Measurements from ENCODE around the gene CASD1.
A peak's percentile ranks its signal among the peaks of the same experiment; 100 is the strongest.

CASD1 gene

DNA sequence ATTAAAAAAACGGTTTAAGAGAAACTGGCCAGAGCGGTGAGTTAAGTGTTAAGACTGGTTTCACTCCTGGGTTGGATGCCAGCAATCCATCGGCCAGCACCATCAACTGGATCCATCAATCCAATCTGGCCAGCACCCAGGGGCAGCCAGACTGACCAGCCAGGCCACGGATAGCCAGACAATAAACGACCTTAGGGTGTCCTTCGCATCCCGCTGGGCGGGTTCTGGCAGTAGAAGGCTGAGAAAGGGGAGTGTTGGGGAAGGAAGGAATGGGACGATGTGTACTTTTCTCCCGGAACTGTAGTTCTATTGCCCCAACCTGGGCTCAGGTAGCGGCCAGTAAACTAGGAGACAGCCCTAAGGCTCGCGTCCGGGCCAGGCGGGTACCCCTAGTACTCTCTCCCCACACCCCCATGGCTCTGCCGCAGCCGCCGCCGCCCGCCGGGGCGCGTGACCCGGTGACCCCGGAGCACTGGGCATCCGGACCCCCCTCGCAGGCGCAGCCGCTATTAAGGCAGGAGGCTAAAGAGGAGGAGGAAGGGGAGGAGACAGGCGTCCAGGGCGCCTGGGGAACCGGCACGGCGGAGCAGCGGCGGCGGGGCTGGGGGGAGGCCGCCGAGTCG lies at the start of gene CASD1:
Gene CASD1 (plus strand): TSS at position 546 of the 623 bp plus-strand sequence. CDS start 276 bp downstream, outside the sequence.
- DNase-seq = peak; percentile 51

DNA sequence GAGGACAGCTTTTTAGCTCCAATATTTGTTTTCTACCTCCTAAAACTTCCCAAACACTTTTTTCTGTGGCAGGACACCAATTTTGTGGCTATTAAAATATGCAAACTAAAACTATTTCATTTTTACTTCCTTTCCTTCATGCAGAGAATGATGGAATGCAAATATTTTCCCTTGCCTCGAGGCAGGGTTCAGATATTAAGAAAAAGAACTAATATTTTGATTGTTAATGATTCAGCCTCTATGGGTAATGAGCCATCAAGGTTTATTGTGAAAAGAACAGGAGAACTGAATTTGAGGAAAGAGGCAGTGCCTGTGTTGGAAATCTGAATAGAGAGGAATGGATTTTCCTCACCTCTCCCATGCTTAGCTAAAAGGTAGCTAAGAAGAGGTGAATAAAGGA lies 43.1 kb upstream of the CASD1 start:
- DNase-seq = no peak

DNA sequence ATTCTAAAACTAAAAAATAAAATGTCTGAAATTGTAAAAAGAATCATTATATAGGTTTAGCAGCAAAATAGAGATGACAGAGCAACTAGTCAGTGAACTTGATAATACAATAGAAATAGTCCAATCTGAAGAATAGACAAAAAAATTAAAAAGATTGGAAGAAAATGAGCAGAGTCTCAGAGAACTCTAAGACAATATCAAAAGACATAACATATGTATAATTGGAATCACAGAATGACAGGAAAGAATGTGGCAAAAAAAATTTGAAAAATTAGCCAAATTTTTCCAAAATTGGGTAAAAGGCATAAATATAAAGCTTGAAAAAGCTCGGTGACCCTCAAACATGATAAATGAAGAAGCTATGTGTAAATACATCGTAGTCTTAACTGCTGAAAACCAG lies 38.0 kb upstream of the CASD1 start:
- no peak for DNase-seq

DNA sequence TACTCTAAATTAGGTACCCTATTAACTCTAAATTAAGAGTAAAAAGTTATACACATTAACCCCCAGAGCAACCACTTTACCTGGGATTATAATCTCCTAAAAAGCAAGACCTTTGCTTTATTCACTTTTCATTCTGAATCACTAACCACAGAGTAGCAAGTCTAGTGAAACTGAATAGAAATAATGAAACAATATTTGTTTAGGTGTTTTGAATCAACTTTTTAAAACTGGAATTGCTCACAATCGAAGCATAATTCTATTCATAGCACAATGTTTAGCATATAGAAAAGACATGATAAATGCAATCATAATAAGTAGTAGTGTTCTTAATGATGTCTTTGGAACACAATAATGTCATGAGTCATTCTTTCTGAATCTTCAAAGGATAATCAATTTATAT lies 37.0 kb upstream of the CASD1 start:
- no peak for DNase-seq

DNA sequence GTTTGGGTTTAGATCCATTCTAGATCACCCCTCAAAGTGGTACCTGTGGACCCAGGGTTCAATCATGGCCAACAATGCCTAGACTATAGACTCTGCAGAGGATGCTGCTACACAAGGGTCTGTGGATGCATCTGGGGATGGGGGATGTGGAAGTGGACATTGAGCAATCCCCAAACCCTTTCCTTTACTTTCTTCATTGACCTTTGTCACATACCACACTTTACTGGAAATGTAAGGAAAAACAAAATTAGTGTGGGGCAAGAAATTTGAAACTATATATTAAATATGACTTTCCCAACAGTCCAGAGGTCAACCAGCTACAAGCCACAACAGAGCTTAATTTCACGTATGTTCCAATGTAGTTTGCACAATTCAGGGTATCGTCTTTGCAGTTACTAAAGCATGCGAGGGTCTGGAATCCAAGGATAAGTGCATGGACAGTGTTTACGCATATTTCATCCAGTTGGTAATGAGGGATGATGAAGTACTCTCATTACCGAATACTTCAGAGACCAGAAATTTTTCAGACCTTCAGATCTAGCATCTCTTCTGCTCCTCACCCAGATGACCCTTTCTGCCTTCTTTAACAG lies 33.3 kb upstream of the CASD1 start:
- DNase-seq = no peak

DNA sequence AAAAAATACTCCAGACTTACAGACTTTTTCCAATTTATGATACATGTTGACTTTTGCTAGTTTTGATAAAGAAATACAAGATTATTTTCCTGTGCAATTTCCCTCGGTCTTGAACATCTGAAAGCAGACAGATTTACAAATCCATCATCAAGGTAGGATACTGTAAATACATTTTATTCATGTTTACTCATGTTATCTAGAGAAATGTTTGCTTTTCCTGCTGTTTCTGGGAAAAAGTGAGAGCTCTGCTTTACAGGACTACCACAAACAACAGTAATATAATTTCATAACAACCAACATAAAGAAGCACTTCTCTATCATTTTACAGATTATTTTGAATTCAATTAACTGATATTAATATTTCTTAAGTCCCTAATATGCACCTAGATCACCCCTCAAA lies 31.7 kb upstream of the CASD1 start:
- no peak for DNase-seq

DNA sequence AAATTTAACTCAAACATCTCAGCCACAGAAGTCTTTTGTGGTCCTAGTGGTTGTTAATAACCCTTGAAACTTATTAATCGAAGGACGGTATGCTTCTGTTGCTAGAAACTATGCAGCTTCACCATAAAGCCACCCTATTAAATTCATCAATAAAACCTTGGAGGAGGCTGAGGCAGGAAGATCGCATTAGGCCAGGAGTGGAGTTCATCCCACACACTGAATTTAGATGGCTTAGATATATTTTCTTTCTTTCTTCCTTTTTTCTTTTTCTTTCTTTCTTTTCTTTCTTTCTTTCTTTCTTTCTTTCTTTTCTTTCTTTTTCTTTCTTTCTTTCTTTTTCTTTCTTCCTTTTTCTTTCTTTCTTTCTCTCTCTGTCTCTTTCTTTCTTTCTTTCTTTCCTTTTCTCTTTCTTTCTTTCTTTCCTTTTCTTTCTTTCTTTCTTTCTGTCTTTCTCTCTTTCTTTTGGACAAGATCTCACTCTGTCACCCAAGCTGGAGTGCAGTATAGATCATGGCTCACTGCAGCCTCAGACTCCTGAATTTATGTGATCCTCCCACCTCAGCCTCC lies 30.9 kb upstream of the CASD1 start:
- DNase-seq = no peak

DNA sequence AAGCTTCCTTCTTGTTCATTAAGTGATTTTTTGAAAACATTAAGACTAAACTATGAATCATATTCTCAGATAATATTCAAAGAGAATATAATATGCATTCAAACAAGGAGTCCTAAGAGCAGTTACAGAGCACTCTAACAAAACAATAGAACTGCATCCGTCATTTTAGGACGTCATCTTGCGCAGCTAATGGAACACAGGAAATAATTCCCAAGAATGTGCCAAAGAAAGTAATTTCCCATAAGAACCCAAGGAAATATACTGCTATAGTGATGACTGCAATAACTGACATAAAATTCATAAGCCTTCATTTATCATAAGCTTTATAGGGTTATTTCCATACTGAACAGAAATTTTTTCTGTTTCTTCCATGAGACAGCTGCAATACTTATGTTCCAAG lies 28.3 kb upstream of the CASD1 start:
- DNase-seq = no peak

DNA sequence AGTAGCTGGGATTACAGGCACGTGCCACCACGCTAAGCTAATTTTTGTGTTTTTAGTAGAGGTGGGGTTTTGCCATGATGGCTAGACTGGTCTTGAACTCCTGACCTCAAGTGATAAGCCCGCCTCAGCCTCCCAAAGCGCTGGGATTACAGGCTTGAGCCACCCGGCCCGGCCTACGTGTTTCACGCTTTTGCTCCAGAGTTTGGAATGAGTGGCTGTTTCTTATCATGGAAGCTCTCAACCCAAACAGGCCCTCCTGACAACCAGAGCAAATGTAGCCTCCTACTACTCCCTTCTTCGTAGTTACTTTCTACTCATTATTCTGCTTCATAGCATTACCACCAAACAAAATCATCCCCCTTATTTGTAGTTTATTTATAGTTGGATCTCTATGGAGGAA lies 26.8 kb upstream of the CASD1 start:
- DNase-seq = no peak

DNA sequence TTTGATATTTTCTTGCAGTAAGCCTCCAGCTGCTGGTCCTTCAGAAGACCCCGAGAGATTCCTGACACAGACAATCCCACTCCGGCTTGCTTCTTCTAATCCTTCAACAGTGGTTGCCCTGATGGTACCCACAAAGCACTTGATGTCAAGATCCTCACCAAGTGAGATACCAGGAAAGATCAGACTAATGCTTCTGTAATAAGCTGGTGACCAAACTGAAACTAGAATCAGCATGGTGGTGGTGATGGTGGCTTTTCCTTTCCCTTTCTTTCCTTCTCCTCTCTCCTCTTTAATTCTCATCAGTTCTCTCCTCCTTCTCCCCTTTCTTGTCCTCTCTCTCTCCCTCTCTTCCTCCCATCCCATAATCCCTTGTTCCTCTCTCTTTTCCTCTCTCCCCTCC lies 25.8 kb upstream of the CASD1 start:
- no peak for DNase-seq

DNA sequence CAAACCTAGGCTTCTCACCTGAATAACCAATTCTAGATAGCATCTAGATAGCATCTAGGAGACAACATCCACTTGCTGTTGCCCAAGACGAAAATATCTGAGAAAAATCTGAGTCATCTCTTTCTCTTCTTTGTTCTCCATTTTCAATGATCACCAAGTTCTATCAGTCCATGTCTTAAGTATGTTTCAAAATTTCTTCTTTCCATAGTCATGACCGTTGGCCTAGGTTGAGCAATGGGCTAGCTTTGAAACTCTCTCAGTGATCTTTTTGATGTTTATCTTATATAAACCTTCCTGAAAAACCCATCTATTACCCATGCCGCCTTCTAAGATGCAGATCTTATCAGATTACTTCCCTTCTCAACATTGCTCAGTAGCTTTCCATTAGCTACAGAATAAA lies 23.4 kb upstream of the CASD1 start:
- DNase-seq = no peak

DNA sequence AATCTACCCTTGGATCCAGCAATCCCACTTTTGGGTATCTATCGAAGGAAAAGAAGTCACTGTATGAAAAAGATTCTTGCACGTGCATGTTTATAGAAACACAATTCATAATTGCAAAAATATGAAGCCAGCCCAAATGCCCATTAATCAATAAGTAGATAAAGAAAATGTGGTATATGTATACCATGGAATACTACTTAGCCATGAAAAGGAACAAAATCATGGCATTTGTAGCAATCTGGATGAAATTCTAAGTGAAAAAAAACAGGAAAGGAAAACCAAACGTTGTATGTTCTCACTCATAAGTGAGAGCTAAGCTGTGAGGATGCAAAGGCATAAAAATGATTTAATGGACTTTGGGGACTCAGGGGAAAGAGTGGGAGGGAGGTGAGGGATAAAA lies 18.2 kb upstream of the CASD1 start:
- no peak for DNase-seq

DNA sequence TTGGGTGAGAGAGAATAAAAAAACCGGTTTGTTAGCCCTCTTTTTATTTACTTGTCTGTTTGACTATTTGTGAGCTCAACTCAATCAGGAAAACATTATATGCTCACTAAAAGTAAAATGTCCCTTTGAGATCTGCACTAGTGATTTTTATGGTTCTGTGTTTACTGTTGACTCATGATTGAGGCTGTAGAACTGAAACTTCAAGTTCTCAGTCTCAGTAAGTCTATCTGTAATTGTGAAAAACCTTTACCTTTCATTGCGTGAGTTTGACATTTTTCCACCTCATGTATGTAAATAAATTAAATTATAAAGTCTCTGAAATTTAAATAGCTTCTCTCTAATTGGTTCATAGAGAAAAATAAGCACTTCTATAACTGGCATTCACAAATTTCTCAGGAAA lies 17.0 kb upstream of the CASD1 start:
- DNase-seq = no peak

DNA sequence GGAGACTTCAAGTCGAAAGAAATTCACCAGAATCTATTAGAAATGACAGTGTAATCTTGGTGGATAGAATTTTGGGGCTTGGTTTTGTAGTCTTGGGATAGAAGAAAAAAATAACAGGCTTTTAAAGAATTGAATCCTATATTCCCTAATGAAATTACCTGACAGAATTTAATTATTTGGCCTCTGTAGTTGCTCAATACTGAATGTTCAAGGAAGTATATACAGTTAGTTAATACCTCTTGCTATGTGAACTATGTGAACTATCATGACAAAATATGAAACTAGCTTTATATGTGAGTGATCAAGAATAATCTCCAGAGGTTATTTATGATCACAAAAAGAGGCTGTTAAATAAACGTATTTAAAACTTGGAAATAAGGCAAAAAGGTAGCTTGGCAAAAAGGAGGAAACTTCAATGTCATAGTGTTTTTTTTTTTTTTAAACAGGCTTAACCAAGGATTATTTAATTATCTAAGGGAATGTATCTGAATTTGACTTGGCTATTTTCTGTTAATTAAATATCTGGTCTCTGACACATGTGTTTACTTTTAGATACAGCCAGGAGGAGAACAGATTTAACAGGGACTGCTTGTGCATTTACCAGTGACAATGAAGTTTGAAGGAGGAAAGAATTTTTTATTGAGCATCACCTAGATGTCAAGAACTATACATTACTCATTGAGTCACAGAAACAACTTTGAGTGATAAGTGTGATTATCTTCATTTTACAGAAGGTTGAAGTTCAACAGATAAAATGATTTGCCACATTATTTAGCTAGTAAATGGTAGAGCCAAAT lies 11.5 kb upstream of the CASD1 start:
- no peak for DNase-seq

DNA sequence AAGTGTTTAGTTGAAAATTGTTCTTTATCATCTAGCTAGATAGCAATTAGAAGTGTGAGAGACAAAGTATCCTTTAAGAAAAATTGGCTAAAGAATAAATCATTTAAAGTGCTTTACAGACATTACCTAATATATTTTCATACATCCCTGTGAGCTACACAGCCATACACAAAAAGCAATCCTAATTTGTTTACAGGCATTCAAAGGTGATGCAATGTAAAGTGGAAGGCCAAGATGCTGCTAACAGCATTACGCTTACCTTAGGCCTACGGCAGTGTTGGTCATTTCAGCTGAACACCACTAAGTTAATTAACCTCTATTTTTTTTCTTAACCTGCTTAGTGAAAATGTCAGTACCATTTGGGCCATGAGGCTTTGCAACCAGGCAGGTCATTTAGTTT lies 10.7 kb upstream of the CASD1 start:
- no peak for DNase-seq

DNA sequence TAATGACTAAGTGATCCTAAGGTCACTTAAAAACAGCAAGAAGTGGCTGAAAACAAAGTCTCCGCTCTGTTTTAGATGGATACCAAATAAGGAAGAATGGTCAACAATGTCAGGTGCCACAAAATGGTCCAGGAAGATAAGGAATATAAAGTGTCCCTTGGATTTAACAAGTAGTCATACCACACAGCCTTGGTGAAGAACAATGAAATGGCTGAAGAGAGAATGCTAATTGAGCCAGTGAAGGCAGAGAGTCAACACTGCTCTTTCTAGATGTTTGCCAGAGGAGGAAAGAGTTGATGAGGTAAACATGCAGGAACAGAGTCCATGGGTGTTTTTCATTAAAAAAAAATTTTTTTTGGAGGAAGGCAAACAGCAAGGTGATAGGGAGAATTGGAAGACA lies 2.1 kb upstream of the CASD1 start:
- no peak for DNase-seq

DNA sequence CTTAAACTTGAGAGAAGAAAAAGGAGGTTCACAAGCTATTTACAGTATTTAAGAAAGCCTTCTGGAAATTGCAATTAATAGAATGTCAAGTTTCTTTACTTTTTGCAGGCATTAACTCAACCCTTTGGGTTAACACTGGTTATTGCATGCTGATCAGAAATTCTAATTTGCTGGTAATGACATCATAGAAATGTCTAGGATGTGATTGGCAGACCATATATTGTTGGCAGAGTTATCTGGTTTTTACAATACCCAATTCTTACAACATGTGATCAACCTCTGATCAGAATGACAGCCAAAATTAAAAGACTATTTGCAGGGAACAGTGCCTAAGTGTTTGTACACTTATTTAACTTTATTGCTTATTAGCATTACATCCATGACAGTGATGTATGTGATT lies 1.6 kb upstream of the CASD1 start:
- DNase-seq = no peak

DNA sequence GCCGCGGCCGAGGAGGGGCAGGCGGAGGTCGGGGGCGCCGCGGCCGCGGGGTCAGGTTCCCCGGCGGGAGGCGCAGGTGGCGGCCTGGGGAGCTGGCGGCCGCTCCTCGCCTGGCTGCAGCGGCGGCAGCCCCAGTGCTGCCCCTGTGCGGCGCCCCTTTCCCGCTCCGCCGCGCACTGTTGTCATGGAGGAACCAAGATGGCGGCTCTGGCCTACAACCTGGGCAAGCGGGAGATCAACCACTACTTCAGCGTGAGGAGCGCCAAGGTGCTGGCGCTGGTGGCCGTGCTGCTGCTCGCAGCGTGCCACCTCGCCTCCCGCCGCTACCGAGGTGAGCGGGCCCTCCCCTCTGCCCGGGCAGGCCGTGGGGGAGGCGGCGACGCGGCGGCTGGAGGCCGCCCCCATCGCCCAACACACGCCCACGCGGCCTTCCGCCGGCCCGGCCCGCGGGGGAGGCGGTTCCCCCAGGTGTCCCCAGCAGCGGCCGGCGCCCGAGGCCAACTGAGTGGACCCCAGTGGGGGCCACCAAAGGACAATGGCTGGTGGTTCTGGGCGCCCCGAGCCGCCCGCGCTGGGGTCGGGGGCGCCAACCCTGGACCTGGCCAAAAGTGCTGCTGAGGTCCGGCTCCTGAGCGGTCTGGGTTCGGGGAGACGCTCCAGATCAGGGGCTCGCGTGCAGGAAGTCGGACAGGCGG lies 425 bp downstream of the CASD1 start:
- DNase-seq = peak; percentile 65

DNA sequence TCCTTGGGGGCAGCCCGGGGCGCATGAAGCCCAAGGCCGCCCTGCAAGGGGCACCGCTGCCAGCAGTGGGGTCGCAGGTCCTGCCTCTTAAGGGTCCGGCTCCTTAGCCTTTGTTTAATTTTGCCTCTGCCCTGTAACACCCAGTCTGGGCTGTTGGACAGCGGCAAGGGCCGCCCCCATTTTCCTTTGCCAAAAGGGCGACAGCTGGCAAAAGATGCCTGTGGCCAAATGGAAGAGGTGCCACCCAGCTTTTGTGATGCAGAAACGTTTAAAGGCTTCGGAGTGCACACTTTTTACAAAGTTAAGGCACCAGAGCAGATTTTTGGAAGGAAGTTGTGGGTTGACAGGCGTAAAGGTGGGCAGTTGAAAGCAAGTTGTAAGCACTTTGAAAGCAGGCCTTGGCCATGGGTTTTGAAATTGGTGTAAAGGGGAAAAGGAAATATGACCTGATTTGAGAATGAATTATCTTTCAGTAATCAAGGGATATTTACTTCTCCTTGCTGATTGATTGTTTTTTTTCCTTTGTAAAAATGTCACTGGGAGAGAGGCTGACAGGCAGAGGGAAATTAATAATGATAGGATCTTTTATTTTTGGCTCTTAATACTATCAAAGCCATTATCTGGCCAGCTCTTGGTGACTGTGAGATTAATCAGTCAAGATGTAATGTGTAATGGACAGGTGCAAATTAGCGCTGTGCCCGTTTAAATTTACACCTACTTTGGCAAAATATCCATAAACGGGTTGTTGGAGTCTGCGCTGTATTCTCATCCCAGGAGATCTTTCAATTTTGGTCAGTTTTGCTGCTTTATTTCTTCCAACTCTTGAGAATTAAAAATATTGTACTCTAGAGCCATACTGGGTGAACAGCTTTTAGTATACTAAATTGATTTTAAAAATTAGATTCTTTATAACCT lies 1.2 kb downstream of the CASD1 start:
- peak; percentile 57 for DNase-seq

DNA sequence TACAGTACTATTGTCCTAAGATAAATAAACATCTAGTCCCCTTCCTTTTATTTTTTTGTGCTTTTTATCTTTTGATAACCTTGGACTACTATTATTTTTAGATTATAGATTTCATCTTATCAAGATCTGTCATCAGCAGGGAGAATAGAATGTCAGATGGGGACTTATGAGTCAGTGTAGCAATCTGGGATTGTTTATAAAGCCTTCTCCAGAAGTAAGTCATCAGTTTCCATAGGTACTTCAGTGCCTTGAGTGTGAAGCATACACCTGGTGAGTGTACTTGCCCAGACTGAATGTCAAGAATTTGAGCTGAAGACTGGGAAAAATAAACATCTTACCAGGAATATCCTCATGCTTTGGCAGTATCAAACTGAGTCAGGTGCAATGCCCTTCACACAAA lies 2.1 kb downstream of the CASD1 start:
- peak; percentile 60 for DNase-seq

DNA sequence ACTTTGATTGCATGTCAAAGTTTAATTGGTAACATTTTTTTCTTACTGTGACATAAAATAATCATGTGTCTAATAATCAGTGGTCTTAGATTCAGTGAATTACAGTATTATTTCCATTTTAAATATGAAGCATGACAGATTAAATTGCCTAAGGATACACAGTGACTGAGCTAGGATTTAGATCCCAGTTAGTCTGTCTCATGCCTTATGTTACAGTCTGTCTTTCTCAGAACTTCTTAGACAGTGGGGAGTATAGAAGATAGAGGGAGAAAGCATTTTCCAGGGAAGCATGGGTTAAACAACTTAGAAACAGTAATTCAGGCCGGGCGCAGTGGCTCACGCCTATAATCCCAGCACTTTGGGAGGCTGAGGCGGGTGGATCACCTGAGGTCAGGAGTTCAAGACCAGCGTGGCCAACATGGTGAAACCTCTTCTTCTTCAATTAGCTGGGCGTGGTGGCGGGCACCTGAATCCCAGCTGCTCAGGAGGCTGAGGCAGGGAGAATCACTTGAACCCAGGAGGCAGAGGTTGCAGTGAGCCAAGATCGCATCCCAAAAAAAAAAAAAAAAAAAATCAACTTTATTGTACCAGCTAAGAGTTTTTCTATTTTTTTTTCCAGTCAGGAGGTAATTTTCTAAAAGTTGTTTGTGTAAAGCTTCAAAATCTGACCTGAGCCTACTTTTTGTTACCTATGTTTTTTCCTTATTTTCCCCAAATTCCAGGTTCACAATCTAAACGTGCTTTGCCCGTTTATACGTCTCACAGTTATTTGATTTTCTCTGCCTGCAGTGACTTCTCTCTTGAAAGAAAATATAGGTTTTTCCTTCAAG lies 3.3 kb downstream of the CASD1 start:
- no peak for DNase-seq

DNA sequence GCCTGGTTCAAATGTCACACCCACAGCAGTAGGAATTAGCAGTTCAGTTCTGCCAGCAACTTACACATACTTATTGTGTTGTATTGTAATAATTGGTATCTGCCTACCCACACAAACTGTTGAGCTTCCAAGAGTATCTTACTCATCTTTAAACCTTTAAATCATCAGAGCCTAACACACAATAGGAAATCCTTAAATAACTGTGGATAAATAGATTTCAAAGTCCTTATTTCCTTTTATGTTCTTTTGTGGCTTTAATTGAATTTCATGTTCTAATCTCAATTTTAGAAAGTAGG lies 3.9 kb downstream of the CASD1 start:
- no peak for DNase-seq

Data from DMS79 treated with DMSO at 0.1 percent for 48 hours (cell line).